GM12892 (cell line): Measurements from ENCODE around the gene HSPA4. TPM values are rescaled to one million over a fixed set of nuclear protein-coding genes. Genes with fewer than 3 reads are reported as not detected.
"Not testable (repeated sequence)": the region's sequence is repeated elsewhere in the genome, so short reads cannot be mapped to it uniquely, and the experiment has no call there.

ENCODE experiments used
- DNase-seq: peaks from one replicate; pipeline ENCODE4 v3.0.0; 2011; ENCODE audit not compliant: insufficient read length
- FAIRE-seq: peaks from 2 replicates; lab custom pipeline; 2011; peaks lifted over from hg19 to GRCh38; lab: Jason Lieb, UNC
- POLR2A ChIP-seq: IDR thresholded peaks from 2 replicates; pipeline ENCODE4 v1.6.1; 2011; ENCODE audit warnings: low read depth, low read length, control low read depth
- POLR2AphosphoS5 ChIP-seq: IDR thresholded peaks from 2 replicates; pipeline ENCODE4 v1.6.1; 2011; ENCODE audit warnings: low read depth, low read length, control low read depth
- TAF1 ChIP-seq: IDR thresholded peaks from 2 replicates; pipeline ENCODE4 v1.6.1; 2011; ENCODE audit warnings: low read depth, mild to moderate bottlenecking, control low read depth, low read length, borderline replicate concordance
- polyA plus RNA-seq: library from polyadenylated mRNA; unstranded; fragments of >200 nt; gene quantifications from one replicate; pipeline ENCODE4 v1.2.1, GENCODE V29; 2012; ENCODE audit warnings: missing spikeins, inconsistent platforms; ENCODE audit not compliant: missing spikeins

HSPA4 gene
- polyA plus RNA-seq: 68.6 TPM

DNA sequence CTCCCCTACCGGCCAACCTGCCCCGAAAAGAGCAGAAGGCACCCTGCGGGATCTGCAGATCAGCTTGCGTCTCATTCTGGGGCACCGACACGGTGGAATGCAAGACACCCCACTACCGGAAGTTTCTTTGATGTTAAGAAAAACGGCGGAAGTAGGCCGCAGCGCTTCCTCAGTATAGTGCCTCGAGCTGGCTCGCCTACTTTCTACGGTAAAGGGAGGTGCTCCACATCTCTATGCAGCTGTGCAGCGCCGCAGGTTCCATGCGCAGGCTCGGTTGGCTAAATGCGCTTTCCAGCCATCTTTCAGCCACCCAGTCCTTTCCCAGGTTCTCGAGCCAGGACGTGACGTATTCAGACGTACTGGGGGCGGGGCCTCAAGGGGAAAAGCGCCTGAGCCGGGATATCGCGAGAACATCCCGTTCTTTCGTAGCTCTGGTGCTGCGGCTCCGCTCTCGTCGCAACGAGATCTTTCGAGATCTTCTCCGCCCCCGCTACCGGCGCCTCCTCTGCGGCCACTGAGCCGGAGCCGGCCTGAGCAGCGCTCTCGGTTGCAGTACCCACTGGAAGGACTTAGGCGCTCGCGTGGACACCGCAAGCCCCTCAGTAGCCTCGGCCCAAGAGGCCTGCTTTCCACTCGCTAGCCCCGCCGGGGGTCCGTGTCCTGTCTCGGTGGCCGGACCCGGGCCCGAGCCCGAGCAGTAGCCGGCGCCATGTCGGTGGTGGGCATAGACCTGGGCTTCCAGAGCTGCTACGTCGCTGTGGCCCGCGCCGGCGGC is at the start of gene HSPA4:
Gene HSPA4 (plus strand): TSS at position 472 of the 775 bp plus-strand sequence. CDS start 238 bp downstream, at position 710.
- DNase-seq (peak; percentile 91), FAIRE-seq (peak; percentile 93)
- TF ChIP-seq POLR2A (peak; percentile 97), TAF1 (peak; percentile 90), POLR2AphosphoS5 (peak; percentile 93)

DNA sequence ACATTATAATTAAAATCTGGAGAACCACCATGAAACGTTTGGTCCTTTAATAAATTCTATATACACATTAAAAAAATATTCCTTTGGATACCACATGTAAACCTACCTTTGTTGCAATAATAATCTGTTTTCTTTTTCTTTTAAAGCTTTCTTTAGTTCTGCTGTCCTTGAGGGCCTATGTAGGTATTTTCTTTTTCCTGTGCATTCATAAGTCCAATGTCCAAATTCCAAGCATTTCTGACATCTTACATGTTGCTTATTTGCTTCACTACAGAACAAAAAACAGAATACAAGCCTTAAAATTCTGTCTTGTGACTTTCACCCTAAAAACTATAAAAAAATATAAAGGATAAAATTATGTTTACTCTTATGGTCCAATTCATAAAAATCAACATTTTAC is 45.2 kb upstream of the HSPA4 start:
- no peak for DNase-seq
- TF ChIP-seq POLR2A (no peak), POLR2AphosphoS5 (no peak), TAF1 (no peak)
- no peak for FAIRE-seq

DNA sequence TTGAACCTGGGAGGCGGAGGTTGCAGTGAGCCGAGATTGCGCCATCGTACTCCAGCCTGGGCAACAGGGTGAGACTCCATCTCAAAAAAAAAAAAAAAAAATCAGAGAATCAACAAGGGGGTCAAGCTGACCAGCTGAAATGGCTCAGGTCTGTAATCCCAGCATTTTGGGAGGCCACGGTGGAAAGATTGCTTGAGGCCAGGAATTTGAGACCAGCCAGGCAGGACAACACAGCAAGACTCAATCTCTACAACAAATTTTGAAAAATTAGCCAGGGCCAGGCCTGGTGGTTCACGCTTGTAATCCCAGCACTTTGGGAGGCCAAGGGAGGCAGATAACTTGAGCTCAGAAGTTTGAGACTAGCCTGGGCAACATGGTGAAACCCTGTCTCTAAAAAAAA is 43.4 kb upstream of the HSPA4 start:
- FAIRE-seq, DNase-seq: not testable (repeated sequence)

DNA sequence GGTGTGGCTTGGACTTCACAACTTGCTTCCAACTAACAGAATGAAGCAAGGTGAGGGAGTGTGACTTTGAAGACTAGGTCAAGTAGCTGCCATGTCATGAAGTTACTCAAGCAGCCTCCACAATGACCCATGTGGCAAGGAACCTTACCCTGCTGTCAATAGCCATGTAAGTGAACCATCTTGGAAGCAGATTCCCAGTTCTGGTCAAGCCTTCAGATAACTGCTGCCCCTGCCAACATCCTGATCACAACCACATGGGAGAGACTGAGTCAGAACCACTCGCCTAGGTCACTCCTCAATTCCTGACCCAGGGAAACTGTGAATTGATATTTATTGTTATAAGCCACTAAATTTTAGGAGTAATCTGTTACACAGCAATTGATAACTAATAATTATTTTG is 36.3 kb upstream of the HSPA4 start:
- DNase-seq (no peak), FAIRE-seq (no peak)

DNA sequence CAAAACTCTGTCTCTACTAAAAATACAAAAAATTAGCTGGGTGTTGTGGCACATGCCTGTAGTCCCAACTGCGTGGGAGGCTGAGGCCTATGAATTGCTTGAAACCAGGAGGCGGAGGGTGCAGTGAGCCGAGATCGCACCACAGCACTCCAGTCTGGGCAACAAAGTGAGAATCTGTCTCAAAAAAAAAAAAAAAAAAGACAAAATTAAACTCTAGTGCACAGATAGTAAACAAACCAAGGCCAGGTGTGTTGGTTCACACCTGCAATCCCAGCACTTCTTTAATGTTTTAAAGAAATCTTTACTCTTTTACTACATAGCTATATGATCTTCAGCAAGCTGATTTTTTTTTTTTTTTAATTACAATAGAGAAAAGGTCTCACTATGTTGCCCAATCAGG is 33.8 kb upstream of the HSPA4 start:
- DNase-seq (no peak), FAIRE-seq (no peak)
- no peak for TF ChIP-seq POLR2A
- TF ChIP-seq POLR2AphosphoS5: no peak
- no peak for TF ChIP-seq TAF1

More for the DNA sequence above, 36.3 kb upstream of the HSPA4 start:
- TF ChIP-seq POLR2AphosphoS5: no peak
- TF ChIP-seq POLR2A: no peak
- TF ChIP-seq TAF1: no peak

DNA sequence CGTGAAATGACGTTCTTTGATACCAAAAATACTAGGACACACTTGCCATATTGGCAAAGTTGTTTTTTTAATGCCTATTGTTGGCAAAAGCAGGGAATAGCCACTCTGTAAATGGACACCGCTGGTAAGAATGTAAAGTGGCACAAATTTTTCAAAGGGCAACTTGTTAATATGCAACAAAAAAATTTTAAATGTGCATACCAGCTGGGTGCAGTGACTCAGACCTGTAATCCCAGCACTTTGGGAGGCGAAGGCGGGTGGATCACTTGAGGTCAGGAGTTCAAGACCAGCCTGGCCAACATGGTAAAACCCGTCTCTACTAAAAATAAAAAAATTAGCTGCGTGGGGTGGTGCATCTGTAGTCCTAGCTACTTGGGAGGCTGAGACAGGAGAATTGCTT is 32.3 kb upstream of the HSPA4 start:
- not testable (repeated sequence) for DNase-seq, FAIRE-seq

DNA sequence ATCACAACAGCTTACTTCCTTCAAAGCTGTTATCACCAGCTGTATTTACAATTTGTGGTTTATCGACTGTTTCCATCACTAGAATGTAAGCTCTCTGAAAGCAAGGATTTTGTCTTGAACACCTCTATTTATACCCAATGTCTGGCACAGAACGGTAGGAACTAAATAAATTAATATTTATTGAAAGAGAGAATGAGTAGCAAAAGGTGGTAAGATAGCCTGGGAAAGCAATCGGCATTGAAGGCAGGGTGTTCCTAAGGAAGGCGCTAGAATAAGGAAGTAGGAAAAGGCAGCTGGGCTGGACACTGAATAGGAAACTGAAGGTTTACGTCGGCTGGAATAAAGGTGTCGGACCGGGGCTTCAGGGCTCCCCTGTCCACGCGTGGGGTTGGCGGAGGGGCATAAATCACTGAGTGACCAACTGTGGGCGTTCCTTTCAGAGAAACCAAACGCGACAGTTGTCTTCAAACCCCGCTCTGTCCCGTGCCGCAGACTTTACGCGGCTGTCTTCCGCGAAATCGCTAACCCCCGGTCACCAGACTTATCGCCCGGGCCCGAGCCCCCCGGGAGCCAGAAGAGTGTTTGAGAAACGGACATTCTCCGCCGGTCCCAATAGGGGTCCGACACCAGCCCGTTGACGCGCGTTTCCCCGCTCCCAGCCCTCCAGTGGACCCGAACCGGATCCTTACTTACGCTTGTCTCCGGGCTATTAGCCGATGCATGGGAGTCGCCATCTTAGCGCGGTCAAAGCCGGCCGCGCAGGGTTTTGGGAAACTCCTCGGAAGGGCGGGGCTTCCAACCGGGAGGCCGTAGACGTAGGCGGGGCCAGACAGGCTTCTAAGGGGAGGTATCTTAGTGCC is 25.8 kb upstream of the HSPA4 start, which contains the start of gene ZCCHC10:
Gene ZCCHC10 (minus strand): TSS at position 746 of the 860 bp plus-strand sequence. CDS start 12 bp downstream, at position 734.
- TF ChIP-seq TAF1 (peak; percentile 88), POLR2A (peak; percentile 94), POLR2AphosphoS5 (peak; percentile 82; the same call in 1 of the 2 replicates)
- FAIRE-seq: peak; percentile 84
- peak; percentile 84 for DNase-seq

DNA sequence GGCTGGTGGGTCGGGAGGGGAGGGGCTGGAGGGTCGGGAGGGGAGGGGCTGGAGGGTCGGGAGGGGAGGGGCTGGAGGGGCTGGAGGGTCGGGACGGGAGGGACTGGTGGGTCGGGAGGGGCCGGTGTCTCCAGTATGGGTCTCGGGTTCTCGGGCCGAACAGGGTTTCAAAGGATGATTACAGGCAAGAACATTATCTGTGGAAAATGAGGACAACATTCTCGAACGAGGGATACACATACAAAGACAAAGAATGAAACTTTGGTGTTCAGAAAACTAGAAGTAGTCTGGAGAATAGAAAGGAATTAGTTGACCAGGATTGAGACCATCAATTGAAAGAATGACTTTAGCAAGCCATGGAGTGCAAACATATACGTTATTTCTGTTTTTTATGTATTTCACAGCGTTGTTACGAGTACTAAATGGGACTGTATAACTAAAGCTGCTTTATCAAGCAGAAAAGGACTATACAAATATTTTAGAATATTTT is 25.1 kb upstream of the HSPA4 start:
- TF ChIP-seq TAF1 (no peak), POLR2A (no peak), POLR2AphosphoS5 (no peak)
- no peak for DNase-seq
- no peak for FAIRE-seq

DNA sequence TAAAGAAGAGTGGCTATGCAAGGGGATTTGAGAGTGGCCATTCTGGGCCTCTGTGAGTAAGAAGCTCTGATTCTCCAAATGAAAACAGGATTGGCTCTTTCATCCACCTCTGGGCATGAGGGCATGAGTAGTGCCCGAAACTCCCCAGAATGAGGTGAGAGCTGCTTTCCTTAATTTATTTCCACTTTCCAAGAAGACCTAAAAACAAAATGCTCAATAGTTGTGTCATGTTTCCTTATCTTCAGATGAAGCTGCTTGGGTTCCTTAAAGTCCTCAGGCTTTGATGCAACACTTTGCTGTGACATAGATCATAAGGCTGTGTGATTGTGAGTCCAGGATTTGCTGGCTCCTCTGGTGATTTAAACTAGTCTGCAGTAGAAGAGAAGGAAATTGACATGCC is 22.4 kb upstream of the HSPA4 start:
- DNase-seq (no peak), FAIRE-seq (no peak)
- no peak for TF ChIP-seq POLR2AphosphoS5
- no peak for TF ChIP-seq POLR2A
- no peak for TF ChIP-seq TAF1

DNA sequence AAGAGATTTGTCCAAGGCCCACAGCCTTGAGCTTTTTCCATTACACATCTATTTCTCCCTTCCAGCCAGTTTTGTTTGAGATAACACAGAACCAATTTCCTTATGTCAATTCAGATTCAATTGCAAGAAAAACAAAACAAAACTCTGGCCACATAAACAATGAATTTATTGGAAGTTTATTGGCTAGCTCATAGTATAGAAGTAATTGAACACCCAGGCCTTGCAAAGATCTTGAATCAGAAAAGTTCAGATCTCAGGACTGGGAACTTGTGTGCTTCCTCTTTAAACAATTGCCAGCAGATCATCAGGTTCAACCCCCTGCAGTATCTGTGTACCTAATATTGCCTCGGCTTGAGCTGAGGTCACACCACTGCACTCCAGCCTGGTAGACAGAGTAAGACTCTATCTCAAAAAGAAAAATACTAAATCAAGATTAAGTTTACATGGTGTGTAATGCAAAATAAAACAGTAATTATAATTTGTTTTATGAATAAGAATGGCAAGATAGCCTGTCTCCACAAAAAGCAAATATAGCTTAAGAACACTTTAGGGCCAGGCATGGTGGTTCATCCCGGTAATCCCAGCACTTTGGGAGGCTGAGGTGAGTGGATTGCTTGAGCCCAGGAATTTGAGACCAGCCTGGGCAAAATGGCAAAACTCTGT is 21.3 kb upstream of the HSPA4 start:
- DNase-seq (no peak), FAIRE-seq (no peak)
- TF ChIP-seq TAF1: no peak
- no peak for TF ChIP-seq POLR2A
- TF ChIP-seq POLR2AphosphoS5: no peak
